ENCODE data around the gene GPR152. TPM values are rescaled to one million over a fixed set of nuclear protein-coding genes. Genes with fewer than 3 reads are reported as not detected.

GPR152 gene
- polyA plus RNA-seq, 3 donors: not detected

DNA sequence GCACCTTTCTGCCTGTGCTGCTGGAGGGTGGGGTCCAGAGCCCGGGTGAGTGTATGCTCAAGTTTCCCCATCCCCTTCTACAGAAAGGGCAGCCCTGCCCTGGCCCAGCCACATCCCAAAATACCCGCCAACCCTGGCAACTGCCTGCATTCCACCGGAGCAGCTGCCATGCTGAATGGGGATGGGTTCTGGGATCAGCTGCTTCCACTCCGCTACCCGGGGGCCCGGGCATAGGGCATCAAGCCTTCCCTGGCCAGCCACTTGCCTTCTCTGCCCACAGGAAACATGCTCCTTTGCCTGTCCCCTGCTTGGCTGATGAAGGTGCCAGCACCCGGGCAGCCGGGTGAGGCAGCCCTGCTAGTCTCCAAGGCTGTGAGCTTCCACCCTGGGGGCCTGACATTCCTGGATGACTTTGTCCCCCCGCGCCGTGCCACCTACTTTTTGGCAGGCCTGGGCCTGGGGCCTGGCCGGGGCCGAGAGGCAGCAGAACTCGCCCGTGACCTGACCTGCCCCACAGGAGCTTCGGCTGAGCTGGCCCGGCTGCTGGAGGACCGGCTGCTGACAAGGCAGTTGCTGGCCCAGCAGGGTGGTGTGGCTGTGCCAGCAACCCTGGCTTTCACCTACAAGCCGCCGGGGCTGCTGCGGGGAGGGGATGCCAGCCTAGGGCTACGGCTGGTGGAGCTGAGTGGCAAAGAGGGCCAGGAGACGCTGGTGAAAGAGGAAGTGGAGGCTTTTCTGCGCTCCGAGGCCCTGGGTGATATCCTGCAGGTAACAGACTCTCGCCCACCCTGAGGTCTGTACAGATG is 33.9 kb downstream of the GPR152 start:
- peak; percentile 30 to 48 (median 41) for DNase-seq
- H3K4me2 ChIP-seq (replicated peaks; ENCODE audit: extremely low read depth, low read length, poor library complexity, severe bottlenecking): peak overlapping the region; percentile 45

DNA sequence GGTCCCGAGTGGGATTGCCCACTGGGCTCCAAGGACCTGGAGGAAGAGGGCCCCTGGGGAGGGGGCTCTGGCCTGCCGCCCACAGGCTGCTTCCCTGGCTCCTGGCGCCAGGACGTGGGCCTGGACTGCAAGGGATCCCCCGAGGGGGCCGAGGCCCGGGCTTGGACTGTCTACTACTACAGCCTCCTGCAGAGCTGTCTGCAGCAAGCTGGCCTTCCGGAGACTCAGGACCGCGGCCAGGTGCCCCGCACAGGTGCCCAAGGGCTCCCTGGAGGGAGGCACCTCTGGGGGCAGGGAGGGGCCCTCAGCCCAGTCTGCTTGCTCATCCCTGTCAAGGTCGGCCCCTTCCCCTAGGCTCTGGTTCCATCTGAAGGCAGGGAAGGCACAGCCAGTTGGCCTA is 35.1 kb downstream of the GPR152 start:
- no peak overlapping the region for H3K4me2 ChIP-seq (replicated peaks; ENCODE audit: extremely low read depth, low read length, poor library complexity, severe bottlenecking)
- Mint-ChIP-seq H3K27me3 (ENCODE audit: low read depth in 3 of 3) (peaks cover 46 to 77% (median 67%) of the 10 kb centered on the region in 3 donors), H3K27ac (no peak overlapping the region), H3K9me3 (peaks cover 0 to 12% (median 4%) of the 10 kb centered on the region in 7 donors), H3K36me3 (peaks cover 4 to 8% of the 10 kb centered on the region in 2 donors), H3K4me3 (peak overlapping the region in 1 of 2 donors; percentile 75), H3K4me1 (peaks cover 35% of the 10 kb centered on the region)
- no peak overlapping the region for H3K4me3 ChIP-seq (replicated peaks in 1 of 3; ENCODE audit: low read depth in 2 of 3, low read length in 3 of 3)
- H3K9ac ChIP-seq (ENCODE audit: insufficient read depth, low read length, poor library complexity, severe bottlenecking): no peak overlapping the region
- no peak overlapping the region for H3K27ac ChIP-seq (ENCODE audit: low read depth in 1 of 2, low read length in 2 of 2)
- TF ChIP-seq, protein P1, sequence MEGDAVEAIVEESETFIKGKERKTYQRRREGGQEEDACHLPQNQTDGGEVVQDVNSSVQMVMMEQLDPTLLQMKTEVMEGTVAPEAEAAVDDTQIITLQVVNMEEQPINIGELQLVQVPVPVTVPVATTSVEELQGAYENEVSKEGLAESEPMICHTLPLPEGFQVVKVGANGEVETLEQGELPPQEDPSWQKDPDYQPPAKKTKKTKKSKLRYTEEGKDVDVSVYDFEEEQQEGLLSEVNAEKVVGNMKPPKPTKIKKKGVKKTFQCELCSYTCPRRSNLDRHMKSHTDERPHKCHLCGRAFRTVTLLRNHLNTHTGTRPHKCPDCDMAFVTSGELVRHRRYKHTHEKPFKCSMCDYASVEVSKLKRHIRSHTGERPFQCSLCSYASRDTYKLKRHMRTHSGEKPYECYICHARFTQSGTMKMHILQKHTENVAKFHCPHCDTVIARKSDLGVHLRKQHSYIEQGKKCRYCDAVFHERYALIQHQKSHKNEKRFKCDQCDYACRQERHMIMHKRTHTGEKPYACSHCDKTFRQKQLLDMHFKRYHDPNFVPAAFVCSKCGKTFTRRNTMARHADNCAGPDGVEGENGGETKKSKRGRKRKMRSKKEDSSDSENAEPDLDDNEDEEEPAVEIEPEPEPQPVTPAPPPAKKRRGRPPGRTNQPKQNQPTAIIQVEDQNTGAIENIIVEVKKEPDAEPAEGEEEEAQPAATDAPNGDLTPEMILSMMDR (IDR thresholded peaks at IDR 0.05): no peak
- DNase-seq: no peak
- 91% methylated on average over 10 of the region's 12 CpGs for WGBS (ENCODE audit: insufficient coverage)
- H4K20me1 ChIP-seq (ENCODE audit: insufficient read depth, low read length): no peaks in the 10 kb centered on the region
- H3K4me1 ChIP-seq (ENCODE audit: control insufficient read depth in 1 of 2, insufficient read depth in 2 of 2, low read length in 2 of 2): peaks cover 35 to 56% of the 10 kb centered on the region in 2 donors
- H3K27me3 ChIP-seq (ENCODE audit: control insufficient read depth in 2 of 2, insufficient read depth in 2 of 2, low read length in 2 of 2): peaks cover 6 to 68% of the 10 kb centered on the region in 2 donors
- no peaks in the 10 kb centered on the region for H3K79me2 ChIP-seq (ENCODE audit: insufficient read depth, low read length)
- no peak overlapping the region for H2AFZ ChIP-seq (ENCODE audit: insufficient read depth, low read depth, low read length, poor library complexity, severe bottlenecking)
- no peaks in the 10 kb centered on the region for H3K36me3 ChIP-seq (replicated peaks in 1 of 2; ENCODE audit: control insufficient read depth in 1 of 2, insufficient read depth in 2 of 2, low read length in 2 of 2)
- H3K9me3 ChIP-seq (replicated peaks in 1 of 2; ENCODE audit: control insufficient read depth in 1 of 2, insufficient read depth in 1 of 2, low read length in 2 of 2): no peaks in the 10 kb centered on the region
- intact Hi-C loops (cut with micrococcal nuclease): no loop called here

More for the DNA sequence above, 33.9 kb downstream of the GPR152 start:
- 22% methylated on average over 25 of the region's 26 CpGs for WGBS (ENCODE audit: insufficient coverage)
- Mint-ChIP-seq H3K27me3 (ENCODE audit: low read depth in 3 of 3) (peaks cover 42 to 65% (median 56%) of the 10 kb centered on the region in 3 donors), H3K4me3 (peak overlapping the region; percentile 31 to 70), H3K9me3 (peaks cover 0 to 12% (median 4%) of the 10 kb centered on the region in 7 donors), H3K4me1 (peaks cover 35% of the 10 kb centered on the region), H3K27ac (no peak overlapping the region), H3K36me3 (peaks cover 4 to 8% of the 10 kb centered on the region in 2 donors)
- Histone ChIP-seq H3K9ac (ENCODE audit: insufficient read depth, low read length, poor library complexity, severe bottlenecking) (no peak overlapping the region), H3K9me3 (replicated peaks in 1 of 2; ENCODE audit: control insufficient read depth in 1 of 2, insufficient read depth in 1 of 2, low read length in 2 of 2) (no peaks in the 10 kb centered on the region), H3K4me3 (replicated peaks in 1 of 3; ENCODE audit: low read depth in 2 of 3, low read length in 3 of 3) (peak overlapping the region in 1 of 3 experiments; percentile 32), H4K20me1 (ENCODE audit: insufficient read depth, low read length) (no peaks in the 10 kb centered on the region), H3K36me3 (replicated peaks in 1 of 2; ENCODE audit: control insufficient read depth in 1 of 2, insufficient read depth in 2 of 2, low read length in 2 of 2) (no peaks in the 10 kb centered on the region), H3K27me3 (ENCODE audit: control insufficient read depth in 2 of 2, insufficient read depth in 2 of 2, low read length in 2 of 2) (peaks cover 6 to 62% of the 10 kb centered on the region in 2 donors), H3K27ac (ENCODE audit: low read depth in 1 of 2, low read length in 2 of 2) (no peak overlapping the region), H3K79me2 (ENCODE audit: insufficient read depth, low read length) (no peaks in the 10 kb centered on the region), H3K4me1 (ENCODE audit: control insufficient read depth in 1 of 2, insufficient read depth in 2 of 2, low read length in 2 of 2) (peaks cover 35 to 56% of the 10 kb centered on the region in 2 donors), H2AFZ (ENCODE audit: insufficient read depth, low read depth, low read length, poor library complexity, severe bottlenecking) (peak overlapping the region; percentile 35)
- intact Hi-C loops (cut with micrococcal nuclease): no loop called here
- TF ChIP-seq, protein P1 (IDR thresholded peaks at IDR 0.05): no peak

Measured in CD14-positive monocyte (primary cell).